ENCODE data around the gene STK39.

The STK39 gene

DNA sequence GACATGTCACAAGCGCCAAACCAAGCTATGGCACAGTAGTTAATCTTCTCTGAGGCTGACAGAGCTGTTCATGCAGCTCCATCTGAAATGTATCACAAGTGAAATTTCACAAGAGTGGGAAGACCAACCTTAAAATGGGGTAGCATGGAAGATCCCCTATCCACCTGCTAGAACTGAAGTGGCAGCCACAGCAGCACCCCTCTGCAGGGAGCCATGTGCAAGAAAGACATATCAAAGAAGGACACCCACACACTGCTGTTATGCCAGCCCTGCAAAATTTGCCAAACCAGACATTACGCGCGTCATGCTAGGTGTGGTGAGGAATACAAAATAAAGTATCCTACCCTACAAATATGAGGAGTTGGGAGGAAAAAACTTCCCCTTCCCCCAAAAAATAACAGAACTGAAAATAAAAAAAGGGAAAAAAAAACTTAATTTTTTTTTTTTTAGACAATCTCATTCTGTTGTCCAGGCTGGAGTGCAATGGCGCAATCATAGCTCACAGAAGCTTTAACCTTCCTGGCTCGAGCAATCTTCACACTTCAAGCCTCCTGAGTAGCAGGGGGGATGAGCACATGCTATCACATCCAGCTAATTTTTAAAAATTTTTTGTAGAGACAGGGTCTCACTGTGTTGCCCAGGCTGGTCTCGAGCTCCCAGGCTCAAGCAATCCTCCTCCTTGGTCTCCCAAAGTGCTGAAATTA, 76.2 kb downstream of the STK39 start:
- intact Hi-C loops (cut with DNase I) = no loop called here
- peak in 16 of 42 donors; percentile 23 to 68 (median 42) for DNase-seq

DNA sequence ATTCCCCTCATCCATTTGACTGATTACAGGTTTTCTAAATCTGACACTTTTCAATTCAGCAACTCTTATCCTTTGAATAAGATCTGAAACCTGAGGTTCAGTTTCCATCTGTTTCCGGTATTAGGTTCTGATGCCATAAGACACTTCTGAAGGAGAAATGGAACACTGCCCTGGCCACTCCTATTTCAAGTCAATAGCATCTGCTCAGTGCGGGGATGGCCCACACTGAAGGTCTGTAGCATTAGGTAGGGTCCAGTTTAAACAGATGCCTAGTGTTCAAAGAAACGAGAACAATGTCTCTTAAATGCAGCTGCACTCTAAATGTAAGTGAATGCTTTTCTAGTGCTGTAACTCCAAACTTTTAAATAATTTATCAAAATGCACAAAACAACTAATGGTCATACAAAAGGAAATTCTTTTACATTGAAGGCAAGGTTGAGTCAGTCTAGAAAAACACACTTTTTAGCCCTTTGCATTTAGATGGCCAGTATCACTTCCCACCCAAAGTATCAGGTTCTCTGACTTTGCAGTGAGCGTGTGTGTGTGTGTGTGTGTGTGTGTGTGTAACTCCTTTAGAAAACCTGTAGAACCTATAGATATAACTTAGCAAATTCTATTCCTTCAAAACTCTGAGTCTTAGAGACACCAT, 78.2 kb downstream of the STK39 start:
- no peak for DNase-seq
- intact Hi-C loops (cut with DNase I) = no loop called here

DNA sequence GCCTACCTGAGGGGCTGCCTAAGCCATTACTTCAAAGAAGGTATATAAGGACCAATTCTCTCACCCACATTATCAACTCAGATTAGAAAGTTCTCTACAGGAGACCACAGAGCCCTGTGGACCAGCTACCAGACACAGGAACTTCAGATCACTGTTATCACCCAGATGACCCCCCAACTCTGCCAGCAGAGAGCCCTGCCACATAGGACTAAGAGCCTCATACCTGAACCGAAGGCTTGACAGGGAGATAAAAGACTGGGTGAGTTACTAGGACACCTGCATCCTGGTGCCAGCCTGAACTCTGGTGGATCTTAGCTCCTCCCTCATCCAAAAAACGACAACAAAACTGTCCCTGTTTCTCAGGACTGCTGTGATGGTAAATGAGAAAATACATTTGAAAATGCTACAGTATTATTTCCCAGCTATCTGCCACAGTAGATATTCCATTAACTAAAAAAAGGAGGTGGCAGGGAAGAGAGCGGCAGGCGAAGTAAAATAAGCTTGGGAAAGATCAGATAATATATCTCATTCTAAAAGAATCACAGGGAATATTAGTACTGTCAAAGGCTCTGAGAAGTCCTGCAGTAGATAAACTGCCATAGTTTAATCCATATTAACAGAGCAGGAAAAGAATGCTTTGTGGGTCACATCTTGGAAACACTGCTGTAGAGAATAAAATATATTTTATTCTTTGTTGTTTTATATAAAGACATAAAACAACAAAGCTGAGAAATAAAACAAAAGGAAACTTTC, 79.7 kb downstream of the STK39 start:
- DNase-seq = no peak
- intact Hi-C loops (cut with DNase I) = no loop called here

DNA sequence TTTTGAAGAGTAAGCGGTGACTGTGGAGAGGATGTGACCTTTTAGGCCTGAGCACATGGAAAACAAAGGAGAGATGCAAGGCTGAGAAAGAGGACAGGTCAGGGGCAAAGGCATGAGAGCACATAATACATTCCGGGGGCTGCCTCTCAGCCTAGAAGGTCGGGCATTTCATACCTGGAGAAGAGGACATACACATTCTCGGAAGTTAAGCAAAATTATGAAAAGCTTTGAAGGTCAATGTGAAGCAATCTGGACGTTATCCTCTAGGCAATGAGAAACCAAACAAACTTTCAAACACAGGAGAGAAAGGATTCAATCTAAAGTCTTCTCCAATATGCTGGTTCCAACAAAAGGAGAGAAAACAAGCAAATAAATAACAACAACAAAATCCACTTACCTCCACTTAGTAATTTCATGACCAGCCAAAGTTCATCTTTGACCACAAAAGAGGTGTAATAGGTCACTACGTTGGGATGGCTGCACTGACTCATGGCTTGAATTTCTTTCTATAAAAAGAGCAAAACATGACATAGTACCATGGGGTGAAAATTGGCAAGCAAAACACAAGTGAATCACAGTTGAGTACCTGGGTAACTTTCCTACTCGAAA, 80.4 kb downstream of the STK39 start:
- no peak for DNase-seq
- intact Hi-C loops (cut with DNase I) = no loop called here

DNA sequence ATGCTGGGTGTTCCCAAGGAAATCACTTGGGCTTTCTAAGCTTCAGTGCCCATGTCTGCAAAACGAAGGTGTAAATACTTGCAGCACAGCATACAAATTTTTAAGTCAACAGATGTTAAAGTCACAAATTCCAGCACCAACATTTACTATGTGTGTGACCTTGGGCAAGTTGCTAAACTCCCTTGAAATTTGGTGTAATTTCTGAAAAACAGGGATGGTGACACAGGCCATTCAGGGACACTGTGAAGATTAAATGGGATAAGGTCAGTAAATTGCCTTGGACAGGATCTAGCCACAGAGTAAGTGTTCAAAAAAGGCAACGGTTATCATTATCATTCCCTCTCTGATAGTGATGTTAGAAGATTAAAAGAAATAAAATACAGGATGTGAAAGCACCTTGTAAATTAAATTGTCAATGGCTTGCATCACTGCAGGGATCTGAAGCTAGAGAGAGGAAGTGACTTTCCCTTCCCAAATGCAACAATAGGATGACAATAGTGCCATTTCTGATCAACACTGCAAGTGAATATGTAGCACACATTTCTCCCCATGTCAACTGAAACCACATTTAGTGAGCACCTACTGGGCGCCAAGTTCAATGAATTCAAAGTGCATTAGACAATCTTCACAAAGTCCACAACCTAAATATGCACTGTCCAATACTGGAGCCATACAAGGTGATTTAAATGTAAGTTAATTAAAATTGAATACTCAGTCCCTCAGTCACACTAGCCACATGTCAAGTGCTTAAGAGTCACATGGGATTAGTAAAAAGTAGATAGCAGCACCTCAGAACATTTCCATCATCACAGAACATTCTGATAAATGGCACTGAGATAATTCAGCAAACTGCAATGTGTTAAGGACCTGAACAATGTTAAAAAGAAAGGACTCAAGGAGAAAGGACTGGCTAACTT, 81.2 kb downstream of the STK39 start:
- intact Hi-C loops (cut with DNase I) = no loop called here

DNA sequence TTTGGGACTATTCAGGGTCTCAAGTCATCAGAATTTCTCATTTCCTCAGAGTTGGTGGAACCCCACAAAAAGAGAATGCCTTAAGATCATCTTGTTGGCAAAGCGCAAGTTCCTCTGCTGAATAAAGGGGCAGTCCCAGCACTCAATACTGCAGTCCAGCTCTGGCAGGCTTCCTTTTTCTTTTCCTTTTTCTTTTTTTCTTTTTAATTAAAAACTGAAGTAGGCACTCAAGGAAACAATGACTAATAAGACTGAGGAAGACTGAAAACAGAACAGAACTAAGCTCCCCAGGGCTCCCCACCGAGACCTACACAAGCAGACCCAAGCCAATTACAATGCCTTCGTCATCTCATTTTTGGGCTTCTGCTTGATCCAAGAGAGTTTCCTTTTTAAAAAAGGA, 82.0 kb downstream of the STK39 start:
- intact Hi-C loops (cut with DNase I) = no loop called here
- peak in 1 of 42 donors; percentile 46 for DNase-seq

More for the DNA sequence above, 81.2 kb downstream of the STK39 start:
- no peak for DNase-seq

DNA sequence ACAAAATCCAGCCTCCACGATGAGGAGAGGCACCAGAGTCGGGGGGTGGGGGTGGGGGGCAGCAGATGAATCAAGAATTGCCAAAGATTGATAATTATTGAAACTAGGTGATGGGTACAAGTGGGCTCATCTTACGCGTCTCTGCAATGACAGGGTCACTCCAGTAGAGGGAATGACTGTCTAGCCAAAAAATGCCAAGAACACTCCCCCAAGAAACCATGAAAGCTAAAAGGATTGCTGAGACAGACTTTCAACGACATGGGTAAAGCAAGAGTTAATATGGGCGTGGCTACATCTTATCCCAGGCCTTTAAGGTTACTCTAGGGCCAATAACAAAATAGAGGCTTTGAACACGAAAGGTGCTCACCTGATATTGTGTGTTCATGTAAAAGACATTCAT, 86.5 kb downstream of the STK39 start:
- intact Hi-C loops (cut with DNase I) = no loop called here
- DNase-seq = no peak

DNA sequence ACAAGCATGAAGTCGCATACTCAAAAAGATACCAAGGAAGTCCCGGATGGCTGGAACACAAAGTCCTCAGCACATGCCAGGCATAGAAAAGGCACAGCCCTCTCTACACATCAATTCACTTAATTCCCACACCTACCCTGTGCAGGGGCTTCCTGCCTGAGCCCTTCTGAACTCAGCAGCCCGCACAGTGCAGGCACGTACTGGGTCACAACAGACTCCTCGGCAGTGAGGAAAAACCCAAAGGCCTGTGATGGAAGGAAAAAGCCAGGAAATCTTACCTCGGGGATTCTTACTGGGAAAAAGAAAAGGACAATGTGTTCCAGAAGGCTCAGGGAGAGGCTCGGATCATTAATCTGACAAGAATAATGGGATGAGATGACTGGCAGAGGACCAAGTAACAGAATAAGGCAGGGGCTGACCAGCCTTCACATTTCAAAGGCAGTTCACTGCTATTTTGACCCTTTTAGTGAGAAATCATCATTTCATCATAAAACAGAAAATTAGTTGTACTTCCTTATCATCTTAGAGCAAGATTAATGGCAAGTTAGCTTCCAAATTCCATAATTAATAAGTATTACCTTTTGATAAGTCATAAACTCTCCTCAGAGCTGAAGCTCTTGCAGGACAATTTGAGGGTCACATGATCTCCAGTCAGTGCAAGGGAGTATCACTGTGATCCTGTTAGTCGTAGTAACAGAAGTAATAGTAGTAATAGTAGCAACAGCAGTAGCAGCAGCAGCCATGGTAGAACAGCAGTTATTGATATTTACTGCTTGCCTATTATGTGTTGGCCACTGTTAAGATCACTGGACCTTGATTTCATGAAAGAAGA, 87.4 kb downstream of the STK39 start:
- intact Hi-C loops (cut with DNase I) = no loop called here
- DNase-seq = no peak

DNA sequence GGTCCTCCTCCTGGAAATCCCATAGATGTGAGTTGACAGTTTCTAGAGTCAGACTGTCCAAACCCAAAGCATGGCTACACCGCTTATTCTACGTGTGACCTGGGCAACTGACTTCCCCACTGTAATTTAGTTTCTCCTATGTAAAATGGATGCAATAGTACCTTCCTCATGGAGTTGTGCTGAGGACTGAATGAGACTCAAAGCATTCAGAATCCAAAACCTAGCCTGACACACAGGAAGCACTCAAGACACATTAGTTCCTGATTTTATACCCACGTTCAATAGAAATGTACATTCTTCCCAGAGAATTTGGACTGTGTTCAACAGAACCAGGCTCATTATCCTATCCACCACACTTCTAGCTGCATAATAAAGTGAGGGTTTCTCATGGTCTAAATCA, 88.8 kb downstream of the STK39 start:
- DNase-seq = no peak
- intact Hi-C loops (cut with DNase I) = no loop called here

DNA sequence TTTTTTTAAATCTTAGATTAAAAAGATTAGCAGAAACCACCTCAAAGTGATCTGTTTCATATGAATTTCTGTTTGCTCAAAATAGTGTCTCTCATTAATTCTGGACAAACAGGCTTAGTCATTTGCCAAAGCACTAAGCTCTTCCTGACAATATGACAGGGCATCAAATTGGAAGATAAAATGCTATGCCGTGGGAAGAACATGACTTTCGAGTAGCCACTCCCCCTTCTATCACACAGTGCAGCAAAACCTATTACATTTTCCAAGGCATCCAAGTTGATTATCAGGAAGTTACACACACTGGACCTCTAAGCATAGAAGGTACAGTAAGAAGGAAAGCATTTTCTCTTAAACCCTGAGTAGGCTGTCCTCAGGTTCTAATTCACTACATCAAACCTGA, 89.5 kb downstream of the STK39 start:
- DNase-seq = no peak
- intact Hi-C loops (cut with DNase I) = no loop called here

DNA sequence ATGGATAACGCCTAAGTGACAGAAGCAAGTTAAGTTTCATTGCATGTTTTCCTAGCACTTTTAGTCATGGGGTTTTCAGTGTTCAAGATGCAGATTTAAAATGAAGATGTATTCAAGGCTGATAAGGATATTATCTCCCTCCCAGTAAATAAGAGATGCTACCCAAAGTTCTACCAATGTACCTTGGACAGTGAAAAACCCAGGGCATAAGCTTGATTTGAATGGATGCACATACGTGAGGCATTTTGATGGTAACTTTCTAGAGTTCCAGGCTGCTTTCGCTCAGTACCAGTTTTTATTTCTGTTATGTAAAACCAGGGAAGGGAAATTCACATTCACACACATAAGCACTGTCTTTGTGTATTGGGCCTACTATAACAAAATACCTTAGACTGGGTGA, 90.3 kb downstream of the STK39 start:
- intact Hi-C loops (cut with DNase I) = no loop called here
- DNase-seq = no peak

DNA sequence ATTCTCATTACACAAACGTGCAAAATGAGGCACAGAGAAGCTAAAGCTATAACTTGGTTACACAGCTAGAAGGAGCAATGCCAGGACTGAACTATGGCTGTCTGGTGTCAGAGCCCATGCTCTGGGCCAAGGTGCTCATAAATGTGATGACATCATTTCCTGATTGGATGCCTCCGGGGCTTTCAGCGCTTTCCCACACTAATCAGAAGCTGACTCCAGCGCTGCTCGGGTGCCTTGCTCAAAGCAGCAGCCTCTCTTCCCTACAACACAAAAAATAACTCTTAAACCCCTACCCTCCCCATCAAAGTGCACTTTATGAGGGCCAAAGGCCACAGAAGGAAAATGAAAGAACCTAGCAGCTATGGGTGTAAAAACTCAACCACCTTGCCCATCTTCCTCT, 90.7 kb downstream of the STK39 start:
- intact Hi-C loops (cut with DNase I) = no loop called here
- DNase-seq = no peak

DNA sequence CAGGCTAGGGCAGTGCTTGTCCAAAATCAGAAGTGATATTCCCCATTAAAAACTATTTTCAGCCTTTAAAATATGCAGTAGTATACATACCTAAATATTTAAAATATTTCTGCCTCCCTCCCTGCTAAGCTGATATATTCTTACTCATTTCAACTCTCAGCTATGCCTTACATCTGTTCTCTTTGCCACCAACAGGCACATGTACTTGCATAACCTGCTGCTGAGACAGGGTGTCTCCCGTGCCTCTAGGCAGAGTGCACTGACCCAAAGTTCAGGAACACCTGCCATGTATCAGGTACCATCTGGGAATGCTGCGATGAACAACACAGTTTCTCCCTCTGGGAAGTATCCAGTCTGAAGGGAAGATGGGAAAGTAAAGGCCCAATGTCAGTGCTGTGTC, 91.7 kb downstream of the STK39 start:
- intact Hi-C loops (cut with DNase I) = no loop called here
- DNase-seq = no peak

DNA sequence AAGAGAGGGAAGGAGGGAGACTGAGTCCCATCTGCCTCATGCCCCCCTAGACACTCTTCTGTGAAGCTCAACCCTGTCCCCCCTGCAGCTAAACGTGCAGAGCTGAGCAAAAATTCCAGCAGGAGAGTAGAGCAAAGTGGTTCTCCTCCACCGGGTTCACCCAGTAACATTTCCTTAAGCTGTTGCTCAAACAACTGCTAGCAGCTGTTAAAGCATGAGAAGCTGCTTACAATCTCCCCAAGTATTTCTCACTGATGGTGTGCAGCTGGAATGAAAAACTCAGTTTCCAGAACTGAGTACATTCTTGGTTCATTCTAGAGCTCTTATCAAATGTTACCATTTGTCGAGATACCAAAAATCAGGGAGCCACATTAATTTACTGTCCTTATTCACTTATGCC, 92.3 kb downstream of the STK39 start:
- no peak for DNase-seq
- intact Hi-C loops (cut with DNase I) = no loop called here

DNA sequence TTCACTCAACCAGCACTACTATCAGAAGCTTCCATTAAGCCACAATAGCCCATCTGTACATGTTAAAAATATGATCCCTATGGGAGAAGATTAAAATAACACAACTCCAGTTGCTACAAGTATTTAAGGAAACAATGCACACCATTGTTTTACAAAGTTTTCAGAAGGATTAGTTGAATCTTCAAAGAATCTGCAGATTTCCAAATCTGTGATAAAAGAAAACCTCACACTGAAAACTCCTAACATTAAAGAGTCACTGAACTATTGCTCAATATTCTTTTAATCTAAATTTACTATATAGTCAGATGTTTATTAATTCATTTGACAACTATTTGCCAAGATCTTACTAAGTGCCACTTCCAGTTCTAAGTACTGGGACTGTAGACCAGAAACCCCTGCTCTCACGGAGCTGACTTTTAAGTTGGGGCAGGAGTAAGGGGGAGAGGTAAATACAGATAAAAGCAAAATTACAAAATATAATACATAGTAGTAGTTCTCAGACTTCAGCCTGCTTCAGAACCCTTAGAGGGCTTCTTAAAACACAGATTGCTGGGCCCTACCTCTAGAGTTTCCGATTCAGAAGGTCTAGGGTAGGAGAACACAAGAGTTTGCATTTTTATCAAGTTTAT, 94.4 kb downstream of the STK39 start:
- DNase-seq = no peak
- intact Hi-C loops (cut with DNase I) = no loop called here

DNA sequence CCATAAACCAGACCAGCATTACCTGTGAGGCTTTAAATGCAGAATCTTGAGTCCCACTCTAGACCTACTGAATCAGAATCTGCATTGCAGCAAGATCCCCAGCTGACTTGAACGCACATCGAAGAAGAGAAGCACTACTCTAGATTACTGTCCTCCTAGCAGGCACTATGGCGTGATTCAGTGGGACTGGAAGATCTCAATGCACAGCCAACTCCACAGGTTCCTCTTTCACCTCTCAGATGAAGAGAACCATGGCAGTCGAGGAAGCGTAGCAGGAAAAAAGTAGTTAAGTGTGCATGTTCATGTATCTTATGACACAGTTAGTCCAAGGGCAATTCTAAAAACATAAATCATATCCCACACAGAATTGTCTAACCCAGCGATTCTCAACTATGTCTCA, 97.4 kb downstream of the STK39 start:
- intact Hi-C loops (cut with DNase I) = no loop called here
- DNase-seq = peak in 1 of 42 donors; percentile 9

DNA sequence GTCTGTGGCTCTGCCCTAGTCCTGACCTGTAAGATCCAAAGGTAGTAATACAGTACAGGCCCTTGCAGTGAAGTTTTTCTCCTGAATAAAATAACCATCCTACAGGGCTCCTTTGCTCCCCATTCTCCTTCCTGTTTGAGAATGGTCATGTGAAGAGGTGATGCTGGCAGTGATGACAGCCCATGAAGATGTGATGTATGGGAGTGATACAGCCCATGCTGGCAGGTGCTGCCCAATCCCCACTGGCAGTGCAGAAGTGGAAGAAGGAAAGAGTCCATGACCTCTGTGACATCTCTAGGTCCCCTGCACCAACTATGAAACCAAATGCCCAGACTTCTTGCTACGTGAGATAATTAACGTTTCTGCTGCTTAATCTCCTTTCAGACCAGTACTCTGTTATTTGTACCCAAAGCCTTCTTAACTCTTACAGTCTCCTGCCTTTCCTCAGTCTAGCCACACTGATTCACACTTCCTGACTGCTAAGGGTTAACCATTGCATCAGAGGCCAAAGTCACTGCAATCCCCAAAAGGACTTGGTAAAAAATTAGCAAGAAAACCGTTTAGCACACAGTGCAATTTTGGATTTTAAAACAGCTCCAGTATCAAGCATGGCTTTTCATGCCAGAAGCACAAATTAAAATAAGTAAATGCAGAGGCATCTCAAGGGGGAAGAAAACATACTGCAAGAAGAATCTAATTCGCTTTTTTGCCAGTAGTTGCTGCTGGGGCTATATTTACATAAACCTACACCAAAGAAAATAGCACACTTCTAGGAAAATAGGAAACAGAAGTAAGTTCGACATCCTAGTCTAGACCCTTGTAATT, 98.0 kb downstream of the STK39 start:
- intact Hi-C loops (cut with DNase I) = no loop called here
- peak in 1 of 42 donors; percentile 27 for DNase-seq
